ENCODE measurements around the gene IL10RB.

GRCh38 chr21:33236013-33236686 is 30.0 kb upstream of the IL10RB start:
- no peak for TF ChIP-seq CTCF (IDR thresholded peaks at IDR 0.05; ENCODE audit: low read depth, low read length)
- no peak for TF ChIP-seq EZH2phosphoT487 (IDR thresholded peaks at IDR 0.05; ENCODE audit: low read depth)

Data from OCI-LY3 (cell line).